Measurements from ENCODE around the gene DHDH.
A peak's percentile ranks its signal among the peaks of the same experiment; 100 is the strongest.
"Not testable (repeated sequence)": the region's sequence is repeated elsewhere in the genome, so short reads cannot be mapped to it uniquely, and the experiment has no call there.

DHDH gene

DNA sequence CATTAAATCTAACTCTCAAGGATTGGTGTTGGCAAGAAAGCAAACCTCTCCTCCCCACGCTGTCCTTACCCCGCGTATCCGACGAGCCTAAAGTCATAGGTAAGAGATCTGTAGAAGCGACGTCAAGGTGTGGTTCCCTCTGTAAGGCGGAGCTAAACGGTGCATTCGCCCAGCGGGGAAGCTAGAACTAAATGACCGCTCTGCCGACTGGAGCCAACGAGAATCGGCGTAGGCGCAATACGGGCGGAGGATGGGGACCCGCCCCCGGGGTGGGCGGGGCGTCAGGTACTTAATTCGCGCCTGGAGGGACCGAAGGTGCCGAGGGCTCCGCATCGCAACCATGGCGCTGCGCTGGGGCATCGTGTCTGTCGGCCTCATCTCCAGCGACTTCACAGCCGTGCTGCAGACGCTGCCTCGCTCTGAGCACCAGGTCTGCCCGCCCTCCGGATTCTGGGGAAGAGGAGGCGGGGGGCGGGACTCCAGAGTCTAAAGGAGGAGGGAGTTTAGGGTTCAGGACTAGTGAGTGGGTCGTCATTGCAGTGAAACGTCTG is at the start of gene DHDH:
Gene DHDH (plus strand): TSS at position 318 of the 551 bp plus-strand sequence. CDS start 23 bp downstream, at position 341.
- peak; percentile 74 for DNase-seq

DNA sequence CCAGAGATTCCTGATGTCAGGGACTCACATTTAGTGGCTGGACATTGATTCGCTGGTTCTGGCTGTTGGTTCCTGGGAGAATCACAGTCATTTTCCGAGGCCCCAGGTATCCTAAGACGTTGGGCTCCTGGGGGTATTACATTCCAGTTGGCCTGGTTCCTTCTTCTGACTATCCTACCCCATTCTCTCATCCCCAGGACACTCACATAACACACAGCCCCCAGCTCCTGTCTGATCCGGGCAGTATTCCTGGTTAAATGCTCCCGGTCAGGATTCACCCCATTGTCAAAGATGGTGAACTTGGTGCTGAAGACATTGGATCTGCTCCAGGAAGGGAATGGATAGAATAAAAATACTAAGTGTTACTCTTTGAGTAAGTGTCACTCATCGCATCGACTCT is 49.8 kb upstream of the DHDH start:
- DNase-seq: no peak

- no peak for DNase-seq
Observed at GRCh38 chr19:48887861-48888612, 45.5 kb upstream of the DHDH start.

DNA sequence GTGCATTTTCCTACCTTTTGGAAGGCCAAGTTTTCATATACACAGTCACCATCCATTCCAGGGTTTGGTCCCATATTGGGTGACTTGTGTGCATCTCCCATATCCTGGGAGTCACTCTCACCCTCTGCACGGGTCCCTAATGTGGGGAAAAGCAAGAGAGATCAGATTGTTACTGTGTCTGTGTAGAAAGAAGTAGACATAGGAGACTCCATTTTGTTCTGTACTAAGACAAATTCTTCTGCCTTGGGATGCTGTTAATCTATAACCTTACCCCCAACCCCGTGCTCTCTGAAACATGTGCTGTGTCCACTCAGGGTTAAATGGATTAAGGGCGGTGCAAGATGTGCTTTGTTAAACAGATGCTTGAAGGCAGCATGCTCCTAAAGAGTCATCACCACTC is 44.0 kb upstream of the DHDH start:
- DNase-seq: not testable (repeated sequence)

DNA sequence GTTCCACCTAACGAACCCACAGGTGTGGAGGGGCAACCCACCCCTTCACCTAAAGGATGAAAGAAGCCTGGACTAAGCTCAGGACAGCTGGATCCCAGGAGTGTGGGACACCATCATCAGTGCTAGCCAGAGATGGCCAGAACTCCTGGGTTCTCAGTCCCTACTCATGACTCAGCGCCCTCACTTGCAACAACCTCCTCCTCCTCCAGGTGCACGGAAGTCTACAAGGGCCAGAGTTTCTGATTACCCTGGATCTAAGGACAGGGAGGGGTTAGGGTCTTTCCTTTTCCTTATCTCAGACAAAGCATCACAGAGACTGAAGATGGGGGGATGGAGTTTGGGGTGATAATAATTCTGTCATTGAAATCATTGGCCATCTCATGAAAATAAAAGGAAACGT is 42.9 kb upstream of the DHDH start:
- DNase-seq: no peak

DNA sequence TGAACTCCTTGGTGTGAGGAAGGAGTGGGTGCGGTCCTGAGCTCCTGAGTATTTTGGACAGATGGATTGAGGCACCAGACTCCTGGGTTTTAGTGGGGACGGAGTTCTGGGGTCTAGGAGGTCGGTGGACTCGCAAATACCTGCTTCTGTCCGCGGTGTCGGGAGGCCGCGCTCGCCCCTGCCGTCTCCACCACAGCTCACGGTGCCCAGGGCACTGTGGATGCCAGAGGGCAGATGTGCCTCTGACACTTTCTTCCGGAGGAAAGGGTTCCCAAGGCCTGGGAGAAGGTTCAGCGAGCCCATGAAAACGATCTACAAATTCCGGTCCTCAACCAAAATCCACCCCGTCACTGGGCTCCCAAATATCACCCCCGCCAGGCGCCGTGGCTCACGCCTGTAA is 38.3 kb upstream of the DHDH start:
- no peak for DNase-seq

- DNase-seq: no peak
Observed at GRCh38 chr19:48896191-48896720, 37.2 kb upstream of the DHDH start.

GRCh38 chr19:48897181-48897580 is 36.3 kb upstream of the DHDH start:
- DNase-seq: no peak

DNA sequence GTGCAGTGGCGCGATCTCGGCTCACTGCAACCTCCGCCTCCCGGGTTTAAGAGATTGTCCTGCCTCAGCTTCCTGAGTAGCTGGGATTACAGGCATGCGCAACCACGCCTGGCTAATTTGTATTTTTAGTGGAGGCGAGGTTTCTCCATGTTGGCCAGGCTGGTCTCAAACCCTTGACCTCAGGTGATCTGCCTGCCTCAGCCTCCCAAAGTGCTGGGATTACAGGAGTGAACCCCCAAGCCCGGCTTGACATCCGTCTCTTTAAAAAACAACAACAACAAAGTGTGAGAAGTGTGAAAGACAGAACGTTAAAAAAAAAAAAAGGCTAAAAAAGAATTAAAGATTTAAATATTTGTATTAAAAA is 34.1 kb upstream of the DHDH start:
- DNase-seq: not testable (repeated sequence)

DNA sequence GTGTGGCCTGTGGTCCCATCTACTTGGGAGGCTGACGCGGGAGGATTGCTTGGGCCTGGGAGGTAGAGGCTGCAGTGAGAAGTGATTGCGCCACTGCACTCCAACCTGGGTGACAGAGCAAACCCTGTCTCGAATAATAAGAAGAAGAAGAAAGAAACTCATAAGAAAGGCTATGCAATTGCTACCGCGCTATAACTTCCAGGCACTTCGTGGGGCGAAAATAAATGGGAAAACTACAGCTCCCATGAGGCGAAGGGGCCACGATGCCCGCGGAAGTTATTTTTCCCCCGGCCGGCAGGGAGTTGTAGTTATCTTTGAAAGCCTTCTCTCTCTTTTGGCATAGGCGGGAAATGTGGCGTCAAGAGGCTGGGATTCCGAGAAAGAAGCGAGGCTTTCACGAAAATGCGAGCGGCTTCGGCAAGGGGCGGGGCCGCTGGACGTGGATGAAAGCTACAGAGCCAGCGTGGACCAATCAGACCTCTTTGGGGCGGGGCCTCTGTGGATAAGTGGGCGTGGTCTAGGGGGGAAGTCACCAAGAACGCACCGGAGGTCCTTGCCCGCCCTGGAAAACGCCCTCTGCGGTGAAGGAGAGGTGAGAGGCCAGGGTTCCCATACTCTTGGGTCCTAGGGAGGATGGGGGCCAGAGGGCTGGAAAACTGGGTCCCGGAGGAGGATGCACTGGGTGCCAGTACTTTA is 33.6 kb upstream of the DHDH start, which contains the start of gene NUCB1:
Gene NUCB1 (plus strand): TSS at position 532 of the 696 bp plus-strand sequence. CDS start 485 bp downstream, outside the sequence.
- DNase-seq: peak; percentile 86

GRCh38 chr19:48900477-48901406 is 32.8 kb upstream of the DHDH start:
- DNase-seq: no peak

DNA sequence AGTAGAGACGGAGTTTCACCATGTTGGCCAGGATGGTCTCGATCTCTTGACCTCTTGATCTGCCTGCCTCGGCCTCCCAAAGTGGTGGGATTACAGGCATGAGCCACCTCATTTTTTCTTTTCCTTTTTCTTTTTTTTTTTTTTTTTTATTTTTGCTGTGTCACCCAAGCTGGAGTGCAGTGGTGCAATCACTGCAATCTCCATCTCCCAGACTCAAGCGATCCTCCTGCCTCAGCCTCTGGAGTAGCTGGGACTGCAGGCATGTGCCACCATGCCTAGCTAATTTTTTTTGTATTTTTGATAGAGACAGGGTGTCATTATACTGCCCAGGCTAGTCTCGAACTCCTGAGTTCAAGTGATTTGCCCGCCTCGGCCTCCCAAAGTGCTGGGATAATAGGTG is 31.2 kb upstream of the DHDH start:
- DNase-seq: not testable (repeated sequence)

DNA sequence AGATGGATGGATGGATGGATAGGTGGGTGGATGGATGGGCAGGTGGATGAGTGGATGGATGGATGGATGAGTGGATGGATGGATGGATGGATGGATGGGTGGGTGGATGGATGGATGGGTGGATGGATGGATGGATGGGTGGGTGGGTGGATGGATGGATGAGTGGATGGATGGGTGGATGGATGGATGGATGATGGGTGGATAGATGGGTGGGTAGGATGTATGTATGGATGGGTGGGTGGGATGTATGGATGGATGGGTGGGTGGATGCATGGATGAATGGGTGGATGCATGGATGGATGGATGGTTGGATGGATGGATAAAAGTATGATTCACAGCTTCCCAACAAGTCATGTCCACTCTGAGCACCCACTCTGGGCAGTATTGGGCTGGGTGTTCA is 29.7 kb upstream of the DHDH start:
- DNase-seq: not testable (repeated sequence)

DNA sequence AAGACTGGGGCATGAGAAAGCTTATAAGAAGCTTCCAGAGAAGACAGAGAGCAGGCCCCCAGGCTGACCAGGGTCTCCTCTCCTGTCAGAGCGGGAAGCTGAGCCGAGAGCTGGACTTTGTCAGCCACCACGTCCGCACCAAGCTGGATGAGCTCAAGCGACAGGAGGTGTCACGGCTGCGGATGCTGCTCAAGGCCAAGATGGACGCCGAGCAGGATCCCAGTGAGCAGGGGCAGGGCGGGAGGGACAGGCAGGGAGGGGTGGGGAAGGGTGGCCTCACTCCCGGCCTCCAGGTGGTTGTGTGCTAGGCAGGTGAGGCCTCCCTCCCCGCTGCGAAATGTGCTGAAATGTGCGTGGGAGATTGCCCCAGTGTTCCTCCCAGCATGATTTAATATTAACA is 27.8 kb upstream of the DHDH start:
- no peak for DNase-seq

DNA sequence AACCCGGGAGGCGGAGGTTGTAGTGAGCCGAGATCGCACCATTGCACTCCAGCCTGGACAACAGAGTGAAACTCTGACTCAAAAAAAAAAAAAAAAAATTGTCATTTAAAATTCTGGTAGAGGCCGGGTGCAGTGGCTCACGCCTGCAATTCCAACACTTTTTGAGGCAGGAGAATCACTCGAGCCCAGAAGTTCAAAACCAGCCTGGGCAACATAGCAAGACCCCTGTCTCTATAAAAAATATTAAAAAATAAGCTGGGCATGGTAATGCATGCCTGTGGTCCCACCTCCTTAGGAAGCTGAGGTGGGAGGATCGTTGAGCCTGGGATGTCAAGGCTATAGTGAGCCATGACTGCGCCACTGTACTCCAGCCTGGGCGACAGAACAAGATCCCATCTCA is 27.2 kb upstream of the DHDH start:
- no peak for DNase-seq

- DNase-seq: no peak
Observed at GRCh38 chr19:48907671-48908070, 25.8 kb upstream of the DHDH start.

DNA sequence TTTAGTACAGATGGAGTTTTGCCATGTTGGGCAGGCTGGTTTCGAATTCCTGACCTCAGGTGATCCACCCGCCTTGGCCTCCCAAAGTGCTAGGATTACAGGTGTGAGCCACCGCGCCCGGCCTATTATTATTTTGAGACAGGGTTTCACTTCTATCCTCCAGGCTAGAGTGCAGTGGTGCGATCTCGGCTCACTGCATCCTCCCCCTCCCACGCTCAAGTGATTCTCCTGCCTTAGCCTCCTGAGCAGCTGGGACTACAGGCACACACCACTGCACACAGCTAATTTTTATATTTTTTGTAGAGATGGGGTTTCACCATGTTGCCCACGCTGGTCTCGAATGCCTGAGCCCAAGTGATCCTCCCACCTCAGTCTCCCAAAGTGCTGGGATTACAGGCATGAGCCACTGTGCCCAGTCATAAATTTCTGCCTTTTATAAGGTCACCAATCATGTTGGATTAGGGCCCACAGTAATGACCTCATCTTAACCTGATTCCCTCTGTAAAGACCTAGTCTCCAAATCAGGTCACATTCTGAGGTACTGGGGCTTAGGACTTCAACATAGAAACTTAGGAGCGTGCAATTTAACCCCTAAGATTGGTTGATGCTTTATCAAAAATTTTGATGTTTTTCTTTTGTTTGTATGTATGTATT is 23.9 kb upstream of the DHDH start:
- DNase-seq: not testable (repeated sequence)

GRCh38 chr19:48910803-48911202 is 22.7 kb upstream of the DHDH start:
- DNase-seq: no peak

GRCh38 chr19:48913114-48913889 is 20.2 kb upstream of the DHDH start:
- no peak for DNase-seq

GRCh38 chr19:48914181-48914580 is 19.3 kb upstream of the DHDH start:
- no peak for DNase-seq

- no peak for DNase-seq
Observed at GRCh38 chr19:48915757-48916156, 17.7 kb upstream of the DHDH start.
